Hematopoietic multipotent progenitor cell treated with erythropoietin and hydrocortisone succinate and interleukin-3 and kit ligand, for 17 days (in vitro differentiated cells): ENCODE measurements around the gene TRABD2A.
"Not testable (repeated sequence)": the region's sequence is repeated elsewhere in the genome, so short reads cannot be mapped to it uniquely, and the experiment has no call there.

Source experiments
- DNase-seq: peaks from one replicate; pipeline ENCODE4 v3.0.0-alpha.2; 2015; ENCODE audit warnings: low spot score

Gene TRABD2A

GRCh38 chr2:84879584-84880394 is 1.1 kb downstream of the TRABD2A start:
- no peak for DNase-seq

- DNase-seq = no peak
Observed at GRCh38 chr2:84878896-84879583, 1.8 kb downstream of the TRABD2A start.

GRCh38 chr2:84878459-84878858 is 2.4 kb downstream of the TRABD2A start:
- DNase-seq = no peak

GRCh38 chr2:84876369-84876768 is 4.5 kb downstream of the TRABD2A start:
- DNase-seq = no peak

- not testable (repeated sequence) for DNase-seq
Observed at GRCh38 chr2:84875619-84876018, 5.3 kb downstream of the TRABD2A start.

- no peak for DNase-seq
Observed at GRCh38 chr2:84875213-84875560, 5.7 kb downstream of the TRABD2A start.

- DNase-seq = no peak
Observed at GRCh38 chr2:84874381-84875212, 6.3 kb downstream of the TRABD2A start.

- DNase-seq = no peak
Observed at GRCh38 chr2:84873350-84873749, 7.5 kb downstream of the TRABD2A start.

- DNase-seq = not testable (repeated sequence)
Observed at GRCh38 chr2:84872691-84873090, 8.2 kb downstream of the TRABD2A start.

- no peak for DNase-seq
Observed at GRCh38 chr2:84870306-84870705, 10.6 kb downstream of the TRABD2A start.

GRCh38 chr2:84868327-84868726 is 12.6 kb downstream of the TRABD2A start:
- DNase-seq = not testable (repeated sequence)

GRCh38 chr2:84866122-84866521 is 14.8 kb downstream of the TRABD2A start:
- no peak for DNase-seq

GRCh38 chr2:84865181-84865783 is 15.6 kb downstream of the TRABD2A start:
- no peak for DNase-seq

GRCh38 chr2:84862006-84862405 is 18.9 kb downstream of the TRABD2A start:
- DNase-seq = no peak

- DNase-seq = no peak
Observed at GRCh38 chr2:84861539-84861938, 19.3 kb downstream of the TRABD2A start.

GRCh38 chr2:84858937-84859336 is 21.9 kb downstream of the TRABD2A start:
- DNase-seq = no peak

- no peak for DNase-seq
Observed at GRCh38 chr2:84858123-84858522, 22.8 kb downstream of the TRABD2A start.

GRCh38 chr2:84857566-84857965 is 23.3 kb downstream of the TRABD2A start:
- DNase-seq = no peak

GRCh38 chr2:84856787-84857186 is 24.1 kb downstream of the TRABD2A start:
- no peak for DNase-seq

- no peak for DNase-seq
Observed at GRCh38 chr2:84855731-84856130, 25.2 kb downstream of the TRABD2A start.

GRCh38 chr2:84854850-84855249 is 26.0 kb downstream of the TRABD2A start:
- DNase-seq = no peak

GRCh38 chr2:84851876-84852275 is 29.0 kb downstream of the TRABD2A start:
- no peak for DNase-seq
